MCF 10A (cell line): Measurements from ENCODE around the gene GPC6. TPM values are rescaled to one million over a fixed set of nuclear protein-coding genes. Genes with fewer than 3 reads are reported as not detected.

Experiments
- BruUV-seq: library from RNA; stranded (reverse); fragments of 400-500 nt; replicated peaks from 2 replicates; lab custom pipeline; 2021; lab: Mats Ljungman, UMichigan
- CTCF ChIA-PET: fragments of 300-600 bp; sonication (Branson Sonifier 250); formaldehyde crosslinking; extraction: SDS; loops from one replicate; lab custom pipeline; 2021; ENCODE audit warnings: antibody characterized with exemption, inconsistent platforms; lab: Yijun Ruan, JAX
- POLR2A ChIA-PET: fragments of 300-600, 350-650 bp; sonication (Branson Sonifier 250); formaldehyde crosslinking; extraction: SDS; loops from one replicate; lab custom pipeline; 2020; ENCODE audit warnings: antibody characterized with exemption, inconsistent platforms; lab: Yijun Ruan, JAX
- DNase-seq: peaks from one replicate; pipeline ENCODE4 v3.0.0-alpha.2; 2018; ENCODE audit not compliant: unreplicated experiment
- H3K27ac Mint-ChIP-seq: one replicate; pipeline ENCODE4 v1.8.0; 2022; ENCODE audit warnings: mild to moderate bottlenecking, low read depth, mixed read lengths; ENCODE audit not compliant: unreplicated experiment
- H3K27me3 Mint-ChIP-seq: one replicate; pipeline ENCODE4 v1.8.0; 2022; ENCODE audit warnings: mixed read lengths; ENCODE audit not compliant: insufficient read depth, unreplicated experiment
- H3K36me3 Mint-ChIP-seq: one replicate; pipeline ENCODE4 v1.8.0; 2022; ENCODE audit warnings: mild to moderate bottlenecking, moderate library complexity, mixed read lengths; ENCODE audit not compliant: insufficient read depth, unreplicated experiment
- H3K4me1 Mint-ChIP-seq: one replicate; pipeline ENCODE4 v1.8.0; 2022; ENCODE audit warnings: mixed read lengths; ENCODE audit not compliant: insufficient read depth, unreplicated experiment
- H3K4me3 Mint-ChIP-seq: one replicate; pipeline ENCODE4 v1.8.0; 2022; ENCODE audit warnings: mild to moderate bottlenecking, moderate library complexity, mixed read lengths; ENCODE audit not compliant: unreplicated experiment
- H3K9me3 Mint-ChIP-seq: one replicate; pipeline ENCODE4 v1.8.0; 2022; ENCODE audit warnings: mixed read lengths; ENCODE audit not compliant: unreplicated experiment
- intact Hi-C: fragments of 100-400 bp; cut with micrococcal nuclease; formaldehyde crosslinking; loops from 2 replicates; pipeline ENCODE4 v1.14.1; 2022
- total RNA-seq: library from RNA; stranded (reverse); gene quantifications from 2 replicates; pipeline ENCODE4 v1.2.3, GENCODE V29; 2022
- TF ChIP-seq, protein P1 (sequence below): fragments of 200-600 bp; IDR thresholded peaks from one replicate; pipeline ENCODE4 v1.8.0; 2022; ENCODE audit warnings: antibody characterized with exemption, mild to moderate bottlenecking; ENCODE audit not compliant: unreplicated experiment

GPC6 gene
- total RNA-seq, 1 experiment from 2014 or later: 8.4 TPM

DNA sequence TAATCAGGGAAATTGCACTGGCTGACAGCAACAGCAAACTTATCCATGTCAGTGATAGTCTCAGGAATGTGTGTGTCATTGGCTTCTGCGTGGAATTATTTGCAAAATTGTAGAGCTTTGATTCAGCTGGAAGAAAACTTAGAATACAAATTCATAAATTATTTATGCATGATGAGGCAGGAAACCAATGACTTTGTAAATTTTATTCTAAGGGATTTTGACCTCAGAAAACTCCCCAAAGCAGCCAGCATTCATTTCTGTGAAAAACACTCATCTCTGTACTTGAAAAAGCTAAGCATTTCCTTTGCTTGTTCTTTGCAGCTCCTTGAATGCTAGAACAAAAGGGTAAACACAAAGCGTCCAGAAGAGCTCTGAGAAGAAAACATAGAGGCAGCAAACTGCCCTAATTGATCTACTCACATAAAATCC is 1090.5 kb downstream of the GPC6 start:
- no peak for DNase-seq
- intact Hi-C loops: no loop called here
- Mint-ChIP-seq H3K27ac (no peak overlapping the region), H3K9me3 (no peaks in the 10 kb centered on the region), H3K4me3 (no peak overlapping the region), H3K4me1 (peaks cover 6% of the 10 kb centered on the region), H3K36me3 (no peaks in the 10 kb centered on the region), H3K27me3 (no peaks in the 10 kb centered on the region)
- CTCF ChIA-PET: no interaction called here
- TF ChIP-seq, protein P1, sequence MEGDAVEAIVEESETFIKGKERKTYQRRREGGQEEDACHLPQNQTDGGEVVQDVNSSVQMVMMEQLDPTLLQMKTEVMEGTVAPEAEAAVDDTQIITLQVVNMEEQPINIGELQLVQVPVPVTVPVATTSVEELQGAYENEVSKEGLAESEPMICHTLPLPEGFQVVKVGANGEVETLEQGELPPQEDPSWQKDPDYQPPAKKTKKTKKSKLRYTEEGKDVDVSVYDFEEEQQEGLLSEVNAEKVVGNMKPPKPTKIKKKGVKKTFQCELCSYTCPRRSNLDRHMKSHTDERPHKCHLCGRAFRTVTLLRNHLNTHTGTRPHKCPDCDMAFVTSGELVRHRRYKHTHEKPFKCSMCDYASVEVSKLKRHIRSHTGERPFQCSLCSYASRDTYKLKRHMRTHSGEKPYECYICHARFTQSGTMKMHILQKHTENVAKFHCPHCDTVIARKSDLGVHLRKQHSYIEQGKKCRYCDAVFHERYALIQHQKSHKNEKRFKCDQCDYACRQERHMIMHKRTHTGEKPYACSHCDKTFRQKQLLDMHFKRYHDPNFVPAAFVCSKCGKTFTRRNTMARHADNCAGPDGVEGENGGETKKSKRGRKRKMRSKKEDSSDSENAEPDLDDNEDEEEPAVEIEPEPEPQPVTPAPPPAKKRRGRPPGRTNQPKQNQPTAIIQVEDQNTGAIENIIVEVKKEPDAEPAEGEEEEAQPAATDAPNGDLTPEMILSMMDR: no peak
- POLR2A ChIA-PET: interaction anchor here (0.6 to 2.0 kb wide), 4 partner anchors 12 to 802 kb away, joined by 3 to 13 read pairs (median 4); no protein-coding TSS in a partner anchor
- BruUV-seq: no TSS peak

GRCh38 chr13:94318418-94318817 is 1091.8 kb downstream of the GPC6 start:
- H3K4me3 Mint-ChIP-seq: no peak overlapping the region
- intact Hi-C loops: no loop called here
- DNase-seq: no peak
- ChIA-PET POLR2A (interaction anchor here (1.0 to 1.4 kb wide), 2 partner anchors 9 to 10 kb away, joined by 3 to 4 read pairs; no protein-coding TSS in a partner anchor), CTCF (interaction anchor here (0.5 to 0.8 kb wide), 2 partner anchors 27 to 113 kb away, joined by 3 to 4 read pairs; no protein-coding TSS in a partner anchor)
- H3K9me3 Mint-ChIP-seq: no peaks in the 10 kb centered on the region
- no peak overlapping the region for H3K27ac Mint-ChIP-seq
- no TSS peak for BruUV-seq
- no peaks in the 10 kb centered on the region for H3K27me3 Mint-ChIP-seq
- TF ChIP-seq, protein P1: no peak
- H3K4me1 Mint-ChIP-seq: peaks cover 6% of the 10 kb centered on the region
- H3K36me3 Mint-ChIP-seq: no peaks in the 10 kb centered on the region

- no TSS peak for BruUV-seq
- Mint-ChIP-seq H3K4me1 (peaks cover 6% of the 10 kb centered on the region), H3K9me3 (no peaks in the 10 kb centered on the region), H3K27ac (peak overlapping the region; percentile 18), H3K4me3 (no peak overlapping the region), H3K27me3 (no peaks in the 10 kb centered on the region), H3K36me3 (no peaks in the 10 kb centered on the region)
- POLR2A ChIA-PET: no interaction called here
- TF ChIP-seq, protein P1: no peak
- no peak for DNase-seq
- CTCF ChIA-PET: interaction anchor here (0.6 kb wide), 1 partner anchor 1434 kb away, joined by 5 read pairs; no protein-coding TSS in a partner anchor
- intact Hi-C loops: no loop called here
Observed at GRCh38 chr13:94319501-94319900, 1092.9 kb downstream of the GPC6 start.

DNA sequence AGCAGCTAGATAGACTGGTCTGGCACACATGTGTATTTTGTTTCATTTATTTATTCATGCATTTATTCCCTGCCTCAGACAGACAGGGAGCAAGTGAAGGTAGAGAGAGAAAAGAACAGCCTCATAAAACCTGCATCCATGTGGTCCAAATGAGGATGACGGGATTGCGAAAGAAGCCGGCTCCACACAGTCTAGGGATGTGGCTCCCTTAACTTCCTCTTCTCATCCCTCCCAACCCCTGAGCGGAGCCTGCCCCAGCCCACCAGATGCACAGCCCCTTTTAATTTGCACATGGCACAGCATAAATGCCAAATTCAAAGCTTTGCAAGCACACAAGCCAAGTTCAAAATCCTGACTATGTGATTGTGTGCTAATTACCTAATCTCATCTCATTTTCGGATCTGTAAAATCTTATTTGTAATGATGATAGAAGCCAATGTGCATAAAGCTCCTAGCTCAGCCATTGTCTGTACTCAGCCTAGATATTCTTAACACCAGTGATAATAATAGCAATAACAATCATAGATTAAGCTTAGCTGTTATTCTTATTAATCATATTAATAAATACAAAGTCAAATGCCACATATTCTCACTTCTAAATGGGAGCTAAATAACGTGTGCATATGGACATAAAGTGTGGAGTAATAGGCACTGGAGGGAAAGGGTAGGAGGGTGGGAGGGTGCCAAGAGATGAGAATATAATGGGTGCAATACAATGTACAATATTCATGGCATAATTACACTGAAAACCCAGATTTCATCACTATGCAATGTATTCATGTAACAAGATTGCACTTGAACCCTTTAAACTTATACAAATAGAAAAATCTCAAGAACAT is 1096.5 kb downstream of the GPC6 start:
- Mint-ChIP-seq H3K36me3 (no peaks in the 10 kb centered on the region), H3K9me3 (no peaks in the 10 kb centered on the region), H3K4me1 (peaks cover under 1% of the 10 kb centered on the region), H3K27ac (no peak overlapping the region), H3K27me3 (no peaks in the 10 kb centered on the region), H3K4me3 (no peak overlapping the region)
- intact Hi-C loops: no loop called here
- ChIA-PET CTCF (interaction anchor here (0.7 kb wide), 1 partner anchor 66 kb away, joined by 3 read pairs; no protein-coding TSS in a partner anchor), POLR2A (interaction anchor here (0.7 to 1.2 kb wide), 2 partner anchors 13 to 31 kb away, joined by 3 read pairs; no protein-coding TSS in a partner anchor)
- no TSS peak for BruUV-seq
- TF ChIP-seq, protein P1: no peak
- no peak for DNase-seq
